Bronchial epithelial cell (primary cell): ENCODE measurements around the gene NLGN4Y. TPM values are rescaled to one million over a fixed set of nuclear protein-coding genes. Genes with fewer than 3 reads are reported as not detected.

Source experiments
- DNase-seq: peaks from one replicate; pipeline ENCODE4 v3.0.0-alpha.2; 2010; ENCODE audit warnings: low read depth
- FAIRE-seq: peaks from 2 replicates; lab custom pipeline; 2011; peaks lifted over from hg19 to GRCh38; lab: Jason Lieb, UNC
- H3K27me3 ChIP-seq: 2 replicates; pipeline ENCODE4 v1.5.1; 2011; ENCODE audit warnings: low read length; ENCODE audit not compliant: control insufficient read depth, insufficient read depth
- H3K36me3 ChIP-seq: 2 replicates; pipeline ENCODE4 v1.5.1; 2011; ENCODE audit warnings: low read length; ENCODE audit not compliant: control insufficient read depth, insufficient read depth
- H3K4me3 ChIP-seq: 2 replicates; pipeline ENCODE4 v1.5.1; 2011; ENCODE audit warnings: mild to moderate bottlenecking, low read depth, low read length, control low read depth
- total RNA-seq: library from RNA; depleted of rRNA; stranded (reverse); fragments of >200 nt; gene quantifications from 2 replicates; pipeline ENCODE4 v1.2.1, GENCODE V29; 2014
- TF ChIP-seq, protein P1 (sequence below): IDR thresholded peaks from 2 replicates; pipeline ENCODE4 v1.5.1; 2011; ENCODE audit warnings: mild to moderate bottlenecking, moderate library complexity, low read length, control low read depth, inconsistent platforms; ENCODE audit not compliant: insufficient read depth, severe bottlenecking

Gene NLGN4Y
- total RNA-seq, 1 donor from 2014 or later: 14.2 TPM

DNA sequence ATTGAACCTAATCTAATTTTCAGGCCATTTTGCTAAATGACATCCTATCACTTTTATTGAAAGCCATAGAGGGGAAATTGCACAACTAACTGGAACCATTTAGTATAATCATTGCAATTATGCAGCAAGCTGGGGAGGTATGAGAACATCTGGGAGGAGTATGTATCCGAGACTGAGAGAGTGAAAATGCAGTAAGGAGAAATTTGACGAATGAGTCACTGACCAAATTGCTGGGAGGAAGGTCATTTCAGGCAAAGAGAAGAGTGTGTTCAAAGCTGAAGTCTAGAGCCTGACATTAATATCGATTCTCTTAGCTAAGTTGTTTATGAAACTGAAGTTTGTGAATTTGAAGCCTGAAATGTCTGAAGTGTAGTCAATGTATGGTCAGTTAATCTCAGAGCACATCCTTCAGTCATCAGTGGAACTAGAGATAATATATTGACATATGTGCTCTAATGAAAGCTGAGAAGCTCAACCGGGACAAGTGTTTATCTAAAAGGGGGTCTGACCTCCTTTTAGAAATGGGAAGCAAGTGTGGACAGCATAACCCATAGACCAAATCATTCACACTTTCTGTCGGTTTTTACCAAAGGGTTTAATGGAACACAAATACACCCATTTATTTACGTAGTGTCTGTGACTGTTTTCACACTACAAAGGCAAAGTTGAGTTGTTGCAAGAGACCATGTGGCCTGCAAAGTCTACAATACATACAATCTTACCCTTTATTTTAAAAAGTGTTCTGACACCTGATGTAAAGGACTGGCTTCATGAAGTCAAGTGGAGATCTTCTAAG, 120.0 kb downstream of the NLGN4Y start:
- H3K27me3 ChIP-seq: no peaks in the 10 kb centered on the region
- H3K4me3 ChIP-seq: no peak overlapping the region
- TF ChIP-seq, protein P1, sequence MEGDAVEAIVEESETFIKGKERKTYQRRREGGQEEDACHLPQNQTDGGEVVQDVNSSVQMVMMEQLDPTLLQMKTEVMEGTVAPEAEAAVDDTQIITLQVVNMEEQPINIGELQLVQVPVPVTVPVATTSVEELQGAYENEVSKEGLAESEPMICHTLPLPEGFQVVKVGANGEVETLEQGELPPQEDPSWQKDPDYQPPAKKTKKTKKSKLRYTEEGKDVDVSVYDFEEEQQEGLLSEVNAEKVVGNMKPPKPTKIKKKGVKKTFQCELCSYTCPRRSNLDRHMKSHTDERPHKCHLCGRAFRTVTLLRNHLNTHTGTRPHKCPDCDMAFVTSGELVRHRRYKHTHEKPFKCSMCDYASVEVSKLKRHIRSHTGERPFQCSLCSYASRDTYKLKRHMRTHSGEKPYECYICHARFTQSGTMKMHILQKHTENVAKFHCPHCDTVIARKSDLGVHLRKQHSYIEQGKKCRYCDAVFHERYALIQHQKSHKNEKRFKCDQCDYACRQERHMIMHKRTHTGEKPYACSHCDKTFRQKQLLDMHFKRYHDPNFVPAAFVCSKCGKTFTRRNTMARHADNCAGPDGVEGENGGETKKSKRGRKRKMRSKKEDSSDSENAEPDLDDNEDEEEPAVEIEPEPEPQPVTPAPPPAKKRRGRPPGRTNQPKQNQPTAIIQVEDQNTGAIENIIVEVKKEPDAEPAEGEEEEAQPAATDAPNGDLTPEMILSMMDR: no peak
- H3K36me3 ChIP-seq: no peaks in the 10 kb centered on the region
- peak; percentile 62 for DNase-seq
- FAIRE-seq: no peak

DNA sequence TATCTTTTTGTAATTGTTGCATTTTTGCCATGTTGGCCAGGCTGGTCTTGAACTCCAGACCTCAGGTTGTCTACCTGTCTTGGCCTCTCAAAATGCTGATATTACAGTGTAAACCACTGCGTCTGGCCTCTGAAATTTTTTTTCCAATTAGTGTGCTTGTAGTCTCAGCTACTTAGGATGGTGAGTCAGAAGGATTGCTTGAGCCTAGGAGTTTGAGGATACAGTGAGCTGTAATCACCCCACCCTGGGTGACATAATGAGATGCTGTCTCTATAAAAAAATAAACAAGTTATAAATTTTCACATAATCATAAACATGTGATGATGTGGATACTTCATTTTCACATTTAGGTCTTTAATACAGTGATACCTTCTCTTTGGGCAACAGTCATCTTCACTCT, 154.9 kb downstream of the NLGN4Y start:
- DNase-seq: peak; percentile 26

DNA sequence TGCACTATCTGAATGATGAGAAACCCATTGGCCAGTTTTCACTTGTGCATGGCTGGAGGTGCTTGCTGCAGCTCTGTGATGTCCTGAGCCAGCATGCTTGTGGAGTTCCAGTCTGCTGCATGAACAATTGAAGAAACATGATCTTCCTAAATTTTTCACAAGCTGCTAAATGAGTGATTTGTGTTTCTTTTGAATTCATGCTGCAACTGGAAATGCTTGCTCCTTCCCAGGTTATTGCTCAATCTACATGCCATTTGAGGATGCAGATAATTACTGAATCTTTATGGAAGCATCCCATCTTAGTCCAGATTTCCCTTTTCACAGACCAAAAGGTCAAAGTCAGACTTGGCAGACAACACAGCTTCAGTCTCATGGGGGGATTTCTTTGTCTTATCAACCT, 170.2 kb downstream of the NLGN4Y start:
- H3K36me3 ChIP-seq: no peaks in the 10 kb centered on the region
- FAIRE-seq (no peak), DNase-seq (peak; percentile 10)
- H3K27me3 ChIP-seq: no peaks in the 10 kb centered on the region
- H3K4me3 ChIP-seq: no peak overlapping the region
- TF ChIP-seq, protein P1: no peak

More for the DNA sequence above, 154.9 kb downstream of the NLGN4Y start:
- Histone ChIP-seq H3K36me3 (no peaks in the 10 kb centered on the region), H3K27me3 (no peaks in the 10 kb centered on the region), H3K4me3 (no peak overlapping the region)
- FAIRE-seq: no peak
- TF ChIP-seq, protein P1: no peak

- Histone ChIP-seq H3K36me3 (no peaks in the 10 kb centered on the region), H3K4me3 (no peak overlapping the region), H3K27me3 (no peaks in the 10 kb centered on the region)
- FAIRE-seq (no peak), DNase-seq (peak; percentile 62)
- TF ChIP-seq, protein P1: no peak
Observed at GRCh38 chrY:14708158-14708557, 183.8 kb downstream of the NLGN4Y start.

DNA sequence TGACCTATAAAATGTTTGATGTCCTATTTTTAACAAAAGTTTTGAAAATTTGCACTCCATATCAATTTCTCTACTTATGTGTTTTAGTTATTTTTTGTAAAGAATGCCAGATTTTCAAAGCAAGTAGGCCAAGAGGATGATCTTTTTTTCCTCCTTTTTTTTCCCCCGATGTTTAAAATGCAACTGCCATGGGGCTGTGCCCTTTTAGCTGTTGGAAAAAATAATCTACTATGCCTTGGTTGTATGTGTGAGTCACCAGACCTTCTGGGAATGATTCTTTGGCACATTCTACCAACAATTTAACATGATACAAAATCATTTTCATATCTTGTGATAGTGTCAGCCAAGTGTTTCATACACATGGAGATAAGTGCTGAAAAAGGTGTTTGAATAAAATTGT, 217.3 kb downstream of the NLGN4Y start:
- DNase-seq (no peak), FAIRE-seq (no peak)
- no peaks in the 10 kb centered on the region for H3K36me3 ChIP-seq
- H3K4me3 ChIP-seq: no peak overlapping the region
- no peaks in the 10 kb centered on the region for H3K27me3 ChIP-seq
- TF ChIP-seq, protein P1: no peak
